ENCODE data around the gene RYR1. TPM values are rescaled to one million over a fixed set of nuclear protein-coding genes. Genes with fewer than 3 reads are reported as not detected.

Gene RYR1
- total RNA-seq, 1 experiment from 2014 or later: not detected

DNA sequence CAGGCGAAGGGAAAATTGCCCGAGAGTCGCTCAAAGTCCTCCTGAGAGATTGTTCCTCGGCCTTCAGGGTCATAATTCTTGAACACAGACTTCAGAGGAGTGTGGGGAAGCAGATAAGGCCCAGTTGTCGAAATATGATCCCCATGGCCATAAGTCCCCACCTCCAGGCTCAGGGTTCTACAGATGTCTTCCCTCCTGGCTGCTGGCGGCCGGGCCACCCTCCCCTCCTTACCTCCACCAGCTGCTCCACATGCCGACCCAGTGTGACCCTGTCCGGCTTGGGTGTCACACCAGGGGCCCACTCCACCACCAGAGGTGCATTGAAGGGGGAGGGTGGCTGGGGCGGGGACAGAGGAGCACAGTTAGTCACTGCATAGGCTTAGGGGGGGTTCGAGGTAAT lies 20.5 kb upstream of the RYR1 start:
- ChIA-PET CTCF (no interaction called here), POLR2A (ENCODE audit: unreplicated experiment) (no interaction called here)
- intact Hi-C loops (cut with micrococcal nuclease): no loop called here
- Histone ChIP-seq H3K4me1 (ENCODE audit: insufficient read depth, low read length) (0 out of 2 replicates have a peak, but pooled peaks cover 2% of the 10 kb centered on the region), H3K4me3 (ENCODE audit: low read length) (no peak overlapping the region), H4K20me1 (ENCODE audit: low read length) (no peaks in the 10 kb centered on the region), H3K9ac (ENCODE audit: low read length) (no peak overlapping the region), H3K27me3 (ENCODE audit: low read length) (no peaks in the 10 kb centered on the region), H3K27ac (ENCODE audit: low read length) (no peak overlapping the region), H3K9me3 (ENCODE audit: low read length) (no peaks in the 10 kb centered on the region), H3K36me3 (ENCODE audit: low read depth, low read length) (no peaks in the 10 kb centered on the region), H3K4me2 (ENCODE audit: low read length) (no peak overlapping the region), H3K9me2 (replicated peaks; ENCODE audit: low read length) (no peaks in the 10 kb centered on the region), H3F3A (ENCODE audit: low read length, unreplicated experiment) (no peaks in the 10 kb centered on the region), H3K79me2 (ENCODE audit: low read length) (no peaks in the 10 kb centered on the region), H2AFZ (ENCODE audit: low read length) (no peak overlapping the region)
- DNase-seq (no peak), ATAC-seq (no peak)
- BruUV-seq (replicated peaks): no TSS peak
- TF ChIP-seq EZH2 (IDR thresholded peaks at IDR 0.05; ENCODE audit: low read length, unreplicated experiment) (no peak), EZH2phosphoT487 (IDR thresholded peaks at IDR 0.05; ENCODE audit: borderline replicate concordance, low read length) (no peak)
- TF ChIP-seq, protein P1, sequence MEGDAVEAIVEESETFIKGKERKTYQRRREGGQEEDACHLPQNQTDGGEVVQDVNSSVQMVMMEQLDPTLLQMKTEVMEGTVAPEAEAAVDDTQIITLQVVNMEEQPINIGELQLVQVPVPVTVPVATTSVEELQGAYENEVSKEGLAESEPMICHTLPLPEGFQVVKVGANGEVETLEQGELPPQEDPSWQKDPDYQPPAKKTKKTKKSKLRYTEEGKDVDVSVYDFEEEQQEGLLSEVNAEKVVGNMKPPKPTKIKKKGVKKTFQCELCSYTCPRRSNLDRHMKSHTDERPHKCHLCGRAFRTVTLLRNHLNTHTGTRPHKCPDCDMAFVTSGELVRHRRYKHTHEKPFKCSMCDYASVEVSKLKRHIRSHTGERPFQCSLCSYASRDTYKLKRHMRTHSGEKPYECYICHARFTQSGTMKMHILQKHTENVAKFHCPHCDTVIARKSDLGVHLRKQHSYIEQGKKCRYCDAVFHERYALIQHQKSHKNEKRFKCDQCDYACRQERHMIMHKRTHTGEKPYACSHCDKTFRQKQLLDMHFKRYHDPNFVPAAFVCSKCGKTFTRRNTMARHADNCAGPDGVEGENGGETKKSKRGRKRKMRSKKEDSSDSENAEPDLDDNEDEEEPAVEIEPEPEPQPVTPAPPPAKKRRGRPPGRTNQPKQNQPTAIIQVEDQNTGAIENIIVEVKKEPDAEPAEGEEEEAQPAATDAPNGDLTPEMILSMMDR (conservative IDR thresholded peaks at IDR 0.05; ENCODE audit: low read depth, low read length): no peak

DNA sequence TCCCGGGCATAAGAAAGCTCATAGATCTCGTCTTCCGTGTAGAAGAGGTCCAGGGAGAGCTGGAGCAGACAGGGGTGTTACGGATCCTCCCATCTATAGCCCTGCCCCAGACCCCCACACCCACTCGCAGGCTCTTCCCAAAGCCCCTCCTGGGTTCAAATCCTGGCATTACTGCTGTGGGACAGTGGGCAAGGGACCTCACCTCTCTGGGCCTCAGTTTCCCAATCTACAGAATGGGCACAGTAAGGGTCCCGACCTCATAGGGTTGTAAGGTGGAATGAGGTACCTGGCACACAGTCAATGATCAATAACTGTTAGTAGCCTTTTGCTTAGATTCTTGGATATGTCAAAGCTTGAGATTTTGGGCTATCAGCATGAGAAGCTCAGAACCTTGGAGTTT lies 20.1 kb upstream of the RYR1 start:
- no peak overlapping the region for H3K4me2 ChIP-seq (ENCODE audit: low read length)
- no peak overlapping the region for H3K27ac ChIP-seq (ENCODE audit: low read length)
- no peaks in the 10 kb centered on the region for H3K9me3 ChIP-seq (ENCODE audit: low read length)
- ATAC-seq: no peak
- no peak for DNase-seq
- no peaks in the 10 kb centered on the region for H4K20me1 ChIP-seq (ENCODE audit: low read length)
- ChIA-PET POLR2A (ENCODE audit: unreplicated experiment) (no interaction called here), CTCF (no interaction called here)
- no peaks in the 10 kb centered on the region for H3K27me3 ChIP-seq (ENCODE audit: low read length)
- intact Hi-C loops (cut with micrococcal nuclease): no loop called here
- no peaks in the 10 kb centered on the region for H3F3A ChIP-seq (ENCODE audit: low read length, unreplicated experiment)
- peaks cover 5% of the 10 kb centered on the region; the same call in 1 of the 2 replicates for H3K4me1 ChIP-seq (ENCODE audit: insufficient read depth, low read length)
- H3K79me2 ChIP-seq (ENCODE audit: low read length): no peaks in the 10 kb centered on the region
- BruUV-seq (replicated peaks): no TSS peak
- H3K36me3 ChIP-seq (ENCODE audit: low read depth, low read length): no peaks in the 10 kb centered on the region
- H3K4me3 ChIP-seq (ENCODE audit: low read length): no peak overlapping the region
- H3K9ac ChIP-seq (ENCODE audit: low read length): no peak overlapping the region
- TF ChIP-seq, protein P1 (conservative IDR thresholded peaks at IDR 0.05; ENCODE audit: low read depth, low read length): no peak
- TF ChIP-seq EZH2 (IDR thresholded peaks at IDR 0.05; ENCODE audit: low read length, unreplicated experiment) (no peak), EZH2phosphoT487 (IDR thresholded peaks at IDR 0.05; ENCODE audit: borderline replicate concordance, low read length) (no peak)
- no peaks in the 10 kb centered on the region for H3K9me2 ChIP-seq (replicated peaks; ENCODE audit: low read length)
- H2AFZ ChIP-seq (ENCODE audit: low read length): no peak overlapping the region

DNA sequence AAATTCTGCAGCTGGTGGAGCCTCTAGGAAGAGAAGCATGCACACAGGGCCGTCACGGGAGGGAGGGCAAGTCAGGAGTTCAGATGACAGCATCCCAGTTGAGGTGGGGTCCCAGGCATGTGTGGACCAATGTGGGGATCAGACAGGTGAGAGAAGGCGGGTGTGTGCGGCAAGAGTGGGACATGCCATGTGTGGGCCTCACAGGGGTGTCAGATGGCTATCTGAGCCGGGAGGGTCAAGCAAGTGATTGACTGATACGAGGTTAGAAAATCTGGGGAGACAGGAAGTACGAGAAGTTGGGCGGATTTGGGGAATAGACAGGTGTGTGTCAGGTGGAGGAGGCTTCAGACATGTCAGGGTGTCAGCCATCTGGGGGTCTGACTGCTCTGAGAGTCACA lies 16.3 kb upstream of the RYR1 start:
- ATAC-seq (no peak), DNase-seq (no peak)
- Histone ChIP-seq H3K27me3 (ENCODE audit: low read length) (no peaks in the 10 kb centered on the region), H3F3A (ENCODE audit: low read length, unreplicated experiment) (no peaks in the 10 kb centered on the region), H4K20me1 (ENCODE audit: low read length) (no peaks in the 10 kb centered on the region), H3K4me2 (ENCODE audit: low read length) (peak overlapping the region; percentile 82; the same call in 1 of the 2 replicates), H3K9me3 (ENCODE audit: low read length) (no peaks in the 10 kb centered on the region), H3K27ac (ENCODE audit: low read length) (no peak overlapping the region), H2AFZ (ENCODE audit: low read length) (no peak overlapping the region), H3K4me1 (ENCODE audit: insufficient read depth, low read length) (peaks cover 5% of the 10 kb centered on the region; the same call in 1 of the 2 replicates), H3K9me2 (replicated peaks; ENCODE audit: low read length) (no peaks in the 10 kb centered on the region), H3K79me2 (ENCODE audit: low read length) (no peaks in the 10 kb centered on the region), H3K4me3 (ENCODE audit: low read length) (no peak overlapping the region), H3K36me3 (ENCODE audit: low read depth, low read length) (no peaks in the 10 kb centered on the region), H3K9ac (ENCODE audit: low read length) (no peak overlapping the region)
- TF ChIP-seq, protein P1 (conservative IDR thresholded peaks at IDR 0.05; ENCODE audit: low read depth, low read length): no peak
- TF ChIP-seq EZH2 (IDR thresholded peaks at IDR 0.05; ENCODE audit: low read length, unreplicated experiment) (no peak), EZH2phosphoT487 (IDR thresholded peaks at IDR 0.05; ENCODE audit: borderline replicate concordance, low read length) (no peak)
- intact Hi-C loops (cut with micrococcal nuclease): no loop called here
- ChIA-PET POLR2A (ENCODE audit: unreplicated experiment) (no interaction called here), CTCF (no interaction called here)
- BruUV-seq (replicated peaks): no TSS peak

Measured in PC-3 (cell line).